DND-41 (cell line): ENCODE results near the gene SF3A1.

Experiments
- ATAC-seq: fragments of 200-7000 bp; cut with Tn5 transposase; 3 replicates; pipeline ENCODE4 v1.9.1; 2021; ENCODE audit warnings: low read depth; ENCODE audit not compliant: insufficient read depth
- DNase-seq: peaks from one replicate; pipeline ENCODE4 v3.0.0-alpha.2; 2020
- H2AFZ ChIP-seq: 2 replicates; pipeline ENCODE4 v1.6.0; 2012; ENCODE audit warnings: low read depth, low read length
- H3K27ac ChIP-seq: 2 replicates; pipeline ENCODE4 v1.5.1; 2012; ENCODE audit warnings: low read length, inconsistent platforms
- H3K27me3 ChIP-seq: fragments of 200-600 bp; sonication (generic); 2 replicates; pipeline ENCODE4 v1.6.0; 2012; ENCODE audit warnings: low read length, mild to moderate bottlenecking, inconsistent platforms; ENCODE audit not compliant: insufficient read depth, poor library complexity
- H3K36me3 ChIP-seq: 2 replicates; pipeline ENCODE4 v1.5.1; 2012; ENCODE audit warnings: low read length, inconsistent platforms; ENCODE audit not compliant: insufficient read depth
- H3K4me1 ChIP-seq: 2 replicates; pipeline ENCODE4 v1.5.1; 2012; ENCODE audit warnings: mild to moderate bottlenecking, low read length; ENCODE audit not compliant: insufficient read depth
- H3K4me2 ChIP-seq: 2 replicates; pipeline ENCODE4 v1.6.0; 2012; ENCODE audit warnings: mild to moderate bottlenecking, moderate library complexity, low read length, inconsistent platforms; ENCODE audit not compliant: insufficient read depth
- H3K4me3 ChIP-seq, 2 experiments: fragments of 200-600 bp in 1 of 2; shearing (Covaris generic) in 1 of 2; 2 replicates each; pipeline ENCODE4 v1.5.1; 2012 to 2016; ENCODE audit warnings: inconsistent platforms in 2 of 2, low read length in 2 of 2, mild to moderate bottlenecking in 2 of 2, low read depth in 1 of 2, moderate library complexity in 1 of 2
- H3K79me2 ChIP-seq: 2 replicates; pipeline ENCODE4 v1.6.0; 2012; ENCODE audit warnings: low read length, inconsistent platforms; ENCODE audit not compliant: insufficient read depth
- H3K9ac ChIP-seq: 2 replicates; pipeline ENCODE4 v1.6.0; 2012; ENCODE audit warnings: low read depth, mild to moderate bottlenecking, inconsistent platforms, low read length, moderate library complexity
- H3K9me3 ChIP-seq: 2 replicates; pipeline ENCODE4 v1.5.1; 2012; ENCODE audit warnings: low read length, moderate library complexity, mild to moderate bottlenecking, inconsistent platforms; ENCODE audit not compliant: insufficient read depth, severe bottlenecking
- H4K20me1 ChIP-seq: 2 replicates; pipeline ENCODE4 v1.6.0; 2012; ENCODE audit warnings: low read length; ENCODE audit not compliant: insufficient read depth
- CTCF ChIP-seq: IDR thresholded peaks from 2 replicates; pipeline ENCODE4 v1.5.1; 2012; ENCODE audit warnings: borderline replicate concordance, low read length, moderate library complexity, mild to moderate bottlenecking; ENCODE audit not compliant: poor library complexity, severe bottlenecking; ENCODE audit errors: extremely low read depth
- EZH2 ChIP-seq: IDR thresholded peaks from 3 replicates; pipeline ENCODE4 v1.6.1; 2012; ENCODE audit warnings: borderline replicate concordance, low read depth, mild to moderate bottlenecking, moderate library complexity, low read length, inconsistent platforms; ENCODE audit not compliant: severe bottlenecking

Gene SF3A1

GRCh38 chr22:30328466-30329049 lies 28.1 kb downstream of the SF3A1 start:
- Histone ChIP-seq H3K9ac (no peak overlapping the region), H3K27ac (0 out of 2 replicates have a peak overlapping the region, but pooled peaks have one; percentile 17), H3K27me3 (no peaks in the 10 kb centered on the region), H3K9me3 (no peaks in the 10 kb centered on the region), H4K20me1 (peaks cover 18% of the 10 kb centered on the region), H3K4me3 (no peak overlapping the region), H3K79me2 (peaks cover 32% of the 10 kb centered on the region), H3K4me2 (no peak overlapping the region), H2AFZ (no peak overlapping the region), H3K4me1 (peaks cover 37% of the 10 kb centered on the region), H3K36me3 (peaks cover 43% of the 10 kb centered on the region)
- no peak for TF ChIP-seq EZH2
- TF ChIP-seq CTCF: no peak
- DNase-seq (no peak), ATAC-seq (no peak)

GRCh38 chr22:30327864-30328345 lies 28.8 kb downstream of the SF3A1 start:
- peak overlapping the region; percentile 92; the same call in 1 of the 2 replicates for H3K4me2 ChIP-seq
- H3K9me3 ChIP-seq: no peaks in the 10 kb centered on the region
- no peak overlapping the region for H2AFZ ChIP-seq
- peak overlapping the region in 1 of 2 experiments; percentile 74; a peak in 1 of 4 replicates for H3K4me3 ChIP-seq
- peaks cover 44% of the 10 kb centered on the region for H3K4me1 ChIP-seq
- ATAC-seq (no peak), DNase-seq (no peak)
- peak overlapping the region; percentile 59 for H3K9ac ChIP-seq
- TF ChIP-seq CTCF: no peak
- no peak for TF ChIP-seq EZH2
- peaks cover 22% of the 10 kb centered on the region for H4K20me1 ChIP-seq
- H3K79me2 ChIP-seq: peaks cover 38% of the 10 kb centered on the region
- no peak overlapping the region for H3K27ac ChIP-seq
- H3K27me3 ChIP-seq: no peaks in the 10 kb centered on the region
- peaks cover 42% of the 10 kb centered on the region for H3K36me3 ChIP-seq

DNA sequence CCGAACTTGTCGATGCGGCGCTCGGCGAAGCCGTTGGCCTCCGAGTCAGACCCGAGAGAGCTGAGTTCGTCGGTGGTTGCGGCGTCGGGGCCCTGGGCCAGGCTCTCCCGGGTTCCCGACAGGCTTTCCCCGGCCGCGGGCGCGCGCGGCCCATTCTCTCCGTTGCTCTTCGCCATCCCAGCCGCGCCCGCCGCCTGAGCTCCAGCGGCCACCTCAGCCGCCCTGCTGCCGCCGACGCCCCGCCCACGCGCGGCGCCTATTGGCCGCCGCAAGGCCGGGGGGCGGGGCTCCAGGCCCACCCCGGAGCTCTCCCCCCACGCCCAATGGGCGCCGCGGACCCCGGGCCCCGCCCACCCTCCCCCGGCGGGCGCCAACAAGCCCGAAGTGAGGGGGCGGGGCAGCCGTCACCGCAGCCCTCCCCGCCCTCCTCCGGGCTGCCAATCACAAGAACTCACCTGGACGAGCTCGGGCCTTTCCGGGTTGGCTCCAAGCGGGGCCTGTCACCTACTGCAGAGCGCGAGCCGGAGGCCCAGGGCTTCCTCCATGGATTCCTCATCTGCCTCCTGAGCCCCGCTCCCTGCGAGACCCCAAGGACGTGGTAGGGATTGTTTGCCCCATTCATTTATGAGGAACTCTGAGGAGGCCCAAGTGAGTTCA lies 29.9 kb downstream of the SF3A1 start, which contains the start of gene TBC1D10A:
TSS of gene TBC1D10A (minus strand) at position 236 of the 657 bp plus-strand sequence. CDS start at position 176, 60 bp downstream.
- H3K4me2 ChIP-seq: peak within 1 kb of the TSS; percentile 98
- peak within 1 kb of the TSS; percentile 89 for H2AFZ ChIP-seq
- peak; percentile 93 for DNase-seq
- no peaks in the 10 kb centered on the region for H3K9me3 ChIP-seq
- TF ChIP-seq EZH2: no peak
- no peak for TF ChIP-seq CTCF
- H3K9ac ChIP-seq: peak within 1 kb of the TSS; percentile 86
- H3K27me3 ChIP-seq: no peaks in the 10 kb centered on the region
- H3K4me1 ChIP-seq: peaks cover 55% of the 10 kb centered on the region
- peak within 1 kb of the TSS; percentile 74 for H3K27ac ChIP-seq
- peak; percentile 72 for ATAC-seq
- peaks cover 49% of the 10 kb centered on the region for H3K79me2 ChIP-seq
- H3K36me3 ChIP-seq: peaks cover 39% of the 10 kb centered on the region
- H4K20me1 ChIP-seq: peaks cover 25% of the 10 kb centered on the region
- H3K4me3 ChIP-seq: peak within 1 kb of the TSS; percentile 85 to 94; a peak in 3 of 4 replicates
